ENCODE measurements around the gene CEP295NL. TPM values are rescaled to one million over a fixed set of nuclear protein-coding genes. Genes with fewer than 3 reads are reported as not detected.

The CEP295NL gene
- total and polyA plus RNA-seq, 8 donors, result 0.21 to 5.1 (median 2.7) TPM

- H3K27me3 ChIP-seq, result no peaks in the 10 kb centered on the region
- no peak for DNase-seq
- intact Hi-C loops (cut with DNase I), result loop anchor here in 2 of 3 donors (10.0 kb wide), 2 partner anchors 55 kb away; no protein-coding TSS in a partner anchor
- TF ChIP-seq CTCF (IDR thresholded peaks at IDR 0.05), result no peak
- WGBS, 2 donors, result 76 to 77% methylated on average over 31 of the region's 31 CpGs
- no peak for FAIRE-seq
- no peaks in the 10 kb centered on the region for H3K36me3 ChIP-seq
- no peaks in the 10 kb centered on the region for H3K9me3 ChIP-seq
- no peak overlapping the region for H3K4me3 ChIP-seq
- H3K27ac ChIP-seq, result no peak overlapping the region
- no peak for ATAC-seq
- H3K4me1 ChIP-seq, result peaks cover 7 to 19% (median 10%) of the 10 kb centered on the region in 3 donors
Observed at GRCh38 chr17:78929908-78930775, 27.1 kb upstream of the CEP295NL start.

- Histone ChIP-seq H3K4me3 (peak overlapping the region; percentile 31 to 73 (median 65)), H3K27ac (peak overlapping the region; percentile 51 to 88 (median 82)), H3K4me1 (peaks cover 12 to 25% (median 14%) of the 10 kb centered on the region in 3 donors), H3K9me3 (no peaks in the 10 kb centered on the region), H3K27me3 (no peaks in the 10 kb centered on the region), H3K36me3 (no peaks in the 10 kb centered on the region)
- no peak for TF ChIP-seq CTCF (IDR thresholded peaks at IDR 0.05)
- DNase-seq, result peak in 5 of 6 donors; percentile 46 to 69 (median 52)
- 45 to 50% methylated on average over 31 to 33 of the region's 33 CpGs for WGBS, 2 donors
- intact Hi-C loops (cut with DNase I), result loop anchor here in 2 of 3 donors (10.0 kb wide), 1 partner anchor 51 kb away; no protein-coding TSS in a partner anchor
- FAIRE-seq, result no peak
- peak in 3 of 4 donors; percentile 16 to 33 (median 33) for ATAC-seq
Observed at GRCh38 chr17:78925662-78926555, 22.9 kb upstream of the CEP295NL start.

- peak in 2 of 4 donors; percentile 18 to 19 for TF ChIP-seq CTCF (IDR thresholded peaks at IDR 0.05)
- peaks cover 18 to 32% (median 21%) of the 10 kb centered on the region in 3 donors for H3K4me1 ChIP-seq
- 0 to 1% methylated on average over 11 to 52 of the region's 52 CpGs for WGBS, 2 donors
Observed at GRCh38 chr17:78925234-78925633, 22.2 kb upstream of the CEP295NL start, which contains the start of gene TIMP2. Gene TIMP2 (minus strand): TSS chr17:78925387. CDS start chr17:78925088, 299 bp downstream.

GRCh38 chr17:78924481-78925151 lies 21.6 kb upstream of the CEP295NL start:
- Histone ChIP-seq H3K27ac (peak overlapping the region; percentile 52 to 91 (median 74)), H3K36me3 (no peaks in the 10 kb centered on the region), H3K4me3 (peak overlapping the region; percentile 57 to 74 (median 73)), H3K4me1 (peaks cover 23 to 38% (median 25%) of the 10 kb centered on the region in 3 donors), H3K9me3 (no peaks in the 10 kb centered on the region), H3K27me3 (no peaks in the 10 kb centered on the region)
- FAIRE-seq, result no peak
- WGBS, 2 donors, result 0 to 1% methylated on average over 14 to 64 of the region's 64 CpGs
- peak in 2 of 6 donors; percentile 65 to 71 for DNase-seq
- intact Hi-C loops (cut with DNase I), result loop anchor here in 2 of 3 donors (10.0 kb wide), 1 partner anchor 50 kb away; no protein-coding TSS in a partner anchor
- no peak for TF ChIP-seq CTCF (IDR thresholded peaks at IDR 0.05)
- peak in 3 of 4 donors; percentile 0 to 4 (median 1) for ATAC-seq

More at GRCh38 chr17:78925234-78925633, 22.2 kb upstream of the CEP295NL start, which contains the start of gene TIMP2:
- intact Hi-C loops (cut with DNase I), result loop anchor here in 2 of 3 donors (10.0 kb wide), 1 partner anchor 50 kb away; no protein-coding TSS in a partner anchor
- H3K36me3 ChIP-seq, result no peaks in the 10 kb centered on the region
- peak within 1 kb of the TSS; percentile 57 to 91 (median 86) for H3K27ac ChIP-seq
- no peaks in the 10 kb centered on the region for H3K27me3 ChIP-seq
- H3K4me3 ChIP-seq, result peak within 1 kb of the TSS; percentile 57 to 74 (median 73)
- DNase-seq, result peak; percentile 80 to 95 (median 90)
- ATAC-seq, result peak; percentile 46 to 68 (median 52)
- no peaks in the 10 kb centered on the region for H3K9me3 ChIP-seq
- FAIRE-seq, result no peak

Data from pancreas (tissue), 10 donors.